ENCODE data around the gene FILIP1L. TPM values are rescaled to one million over a fixed set of nuclear protein-coding genes. Genes with fewer than 3 reads are reported as not detected.

FILIP1L gene
- total and polyA plus RNA-seq, 11 donors, result 18.2 to 120 (median 77.3) TPM

- Histone ChIP-seq H3K9me3 (no peaks in the 10 kb centered on the region), H3K27me3 (no peaks in the 10 kb centered on the region), H3K4me1 (peaks cover 0 to 52% (median 36%) of the 10 kb centered on the region in 12 donors), H3K27ac (peak overlapping the region; percentile 54 to 88 (median 78)), H3K4me3 (no peak overlapping the region), H3K36me3 (no peaks in the 10 kb centered on the region)
- peak; percentile 70 to 86 (median 82) for DNase-seq
- TF ChIP-seq POLR2A (IDR thresholded peaks at IDR 0.05) (no peak), CTCF (IDR thresholded peaks at IDR 0.05) (no peak)
- intact Hi-C loops (cut with DNase I), result loop anchor here in 7 of 10 donors (5.0 to 10.0 kb wide), 5 partner anchors 33 to 334 kb away; no protein-coding TSS in a partner anchor
- WGBS, 4 donors, result 32 to 44% (median 34%) methylated on average over 10 of the region's 10 CpGs
- ATAC-seq, result peak; percentile 59 to 88 (median 72)
Measured at GRCh38 chr3:99920481-99921376, 193.6 kb downstream of the FILIP1L start.

- Histone ChIP-seq H3K27me3 (no peaks in the 10 kb centered on the region), H3K27ac (peak overlapping the region; percentile 54 to 88 (median 78)), H3K36me3 (no peaks in the 10 kb centered on the region), H3K4me3 (no peak overlapping the region), H3K4me1 (peaks cover 0 to 45% (median 28%) of the 10 kb centered on the region in 12 donors), H3K9me3 (no peaks in the 10 kb centered on the region)
- DNase-seq (no peak), ATAC-seq (no peak)
- TF ChIP-seq CTCF (IDR thresholded peaks at IDR 0.05) (no peak), POLR2A (IDR thresholded peaks at IDR 0.05) (no peak)
- intact Hi-C loops (cut with DNase I), result loop anchor here in 8 of 10 donors (5.0 to 10.0 kb wide), 7 partner anchors 32 to 335 kb away; no protein-coding TSS in a partner anchor
Measured at GRCh38 chr3:99919694-99920093, 194.6 kb downstream of the FILIP1L start.

- no peak for ATAC-seq
- H3K36me3 ChIP-seq, result no peaks in the 10 kb centered on the region
- peaks cover 0 to 45% (median 28%) of the 10 kb centered on the region in 12 donors for H3K4me1 ChIP-seq
- no peak for TF ChIP-seq CTCF (IDR thresholded peaks at IDR 0.05)
- TF ChIP-seq POLR2A (IDR thresholded peaks at IDR 0.05), result no peak
- no peak overlapping the region for H3K4me3 ChIP-seq
- peak overlapping the region in 9 of 12 donors; percentile 72 to 88 (median 79) for H3K27ac ChIP-seq
- DNase-seq, result no peak
- intact Hi-C loops (cut with DNase I), result loop anchor here in 2 of 10 donors (5.0 kb wide), 2 partner anchors 36 to 89 kb away; no protein-coding TSS in a partner anchor
- H3K9me3 ChIP-seq, result no peaks in the 10 kb centered on the region
- no peaks in the 10 kb centered on the region for H3K27me3 ChIP-seq
Measured at GRCh38 chr3:99918715-99919114, 195.6 kb downstream of the FILIP1L start.

GRCh38 chr3:99915906-99916432, 198.3 kb downstream of the FILIP1L start:
- DNase-seq (no peak), ATAC-seq (no peak)
- TF ChIP-seq CTCF (IDR thresholded peaks at IDR 0.05) (no peak), POLR2A (IDR thresholded peaks at IDR 0.05) (no peak)
- no peaks in the 10 kb centered on the region for H3K27me3 ChIP-seq
- H3K9me3 ChIP-seq, result no peaks in the 10 kb centered on the region
- no peak overlapping the region for H3K27ac ChIP-seq
- WGBS, 4 donors, result 89 to 95% (median 91%) methylated on average over 3 of the region's 3 CpGs
- no peaks in the 10 kb centered on the region for H3K36me3 ChIP-seq
- peaks cover 0 to 30% (median 19%) of the 10 kb centered on the region in 12 donors for H3K4me1 ChIP-seq
- intact Hi-C loops (cut with DNase I), result loop anchor here in 2 of 10 donors (5.0 kb wide), 2 partner anchors 34 to 91 kb away; no protein-coding TSS in a partner anchor
- H3K4me3 ChIP-seq, result no peak overlapping the region

Data from heart left ventricle (tissue), 16 donors.